Colonic mucosa (tissue), 4 donors: ENCODE measurements around the gene RGS8. TPM values are rescaled to one million over a fixed set of nuclear protein-coding genes. Genes with fewer than 3 reads are reported as not detected.

Experiments used
- DNase-seq: peaks from one replicate; pipeline ENCODE4 v3.0.0-alpha.2; 2020
- H3K27ac ChIP-seq: fragments of 200-600 bp; one replicate; pipeline ENCODE4 v1.8.0; 2021
- H3K27me3 ChIP-seq: fragments of 200-600 bp; one replicate; pipeline ENCODE4 v1.8.0; 2021
- H3K36me3 ChIP-seq: fragments of 200-600 bp; one replicate; pipeline ENCODE4 v1.8.0; 2021
- H3K4me1 ChIP-seq: fragments of 200-600 bp; one replicate; pipeline ENCODE4 v1.8.0; 2021; ENCODE audit warnings: mild to moderate bottlenecking
- H3K4me3 ChIP-seq: fragments of 200-600 bp; one replicate; pipeline ENCODE4 v1.8.0; 2021
- H3K9ac ChIP-seq, 2 donors: one replicate each; pipeline ENCODE4 v1.7.0; 2013; ENCODE audit warnings: control low read depth in 2 of 2, low read depth in 2 of 2, low read length in 2 of 2
- H3K9me3 ChIP-seq: fragments of 200-600 bp; one replicate; pipeline ENCODE4 v1.8.0; 2021
- intact Hi-C: fragments of 100-400 bp; cut with DNase I; formaldehyde crosslinking; loops from one replicate; pipeline ENCODE4 v1.14.1; 2022
- total RNA-seq, 2 donors: library from RNA; stranded (reverse); fragmentation: NEBNext Ultra II Directional in 1 of 2; extraction: Animal tissue kit (Norgen Biotek cat#: 25700) in 1 of 2; gene quantifications; one replicate each; pipeline ENCODE4 v1.2.1, GENCODE V29; 2021
- TF ChIP-seq, protein P1 (sequence below): fragments of 200-600 bp; IDR thresholded peaks from one replicate; pipeline ENCODE4 v1.8.0; 2022; ENCODE audit warnings: antibody characterized with exemption, mild to moderate bottlenecking
- donor health status: healthy.
- donor health status: DM: no; HTN: no; CAD: no.
- donor health status: DM: no; HTN: no; CAD: no.

RGS8 gene
- total RNA-seq, 2 donors from 2014 or later = not detected

DNA sequence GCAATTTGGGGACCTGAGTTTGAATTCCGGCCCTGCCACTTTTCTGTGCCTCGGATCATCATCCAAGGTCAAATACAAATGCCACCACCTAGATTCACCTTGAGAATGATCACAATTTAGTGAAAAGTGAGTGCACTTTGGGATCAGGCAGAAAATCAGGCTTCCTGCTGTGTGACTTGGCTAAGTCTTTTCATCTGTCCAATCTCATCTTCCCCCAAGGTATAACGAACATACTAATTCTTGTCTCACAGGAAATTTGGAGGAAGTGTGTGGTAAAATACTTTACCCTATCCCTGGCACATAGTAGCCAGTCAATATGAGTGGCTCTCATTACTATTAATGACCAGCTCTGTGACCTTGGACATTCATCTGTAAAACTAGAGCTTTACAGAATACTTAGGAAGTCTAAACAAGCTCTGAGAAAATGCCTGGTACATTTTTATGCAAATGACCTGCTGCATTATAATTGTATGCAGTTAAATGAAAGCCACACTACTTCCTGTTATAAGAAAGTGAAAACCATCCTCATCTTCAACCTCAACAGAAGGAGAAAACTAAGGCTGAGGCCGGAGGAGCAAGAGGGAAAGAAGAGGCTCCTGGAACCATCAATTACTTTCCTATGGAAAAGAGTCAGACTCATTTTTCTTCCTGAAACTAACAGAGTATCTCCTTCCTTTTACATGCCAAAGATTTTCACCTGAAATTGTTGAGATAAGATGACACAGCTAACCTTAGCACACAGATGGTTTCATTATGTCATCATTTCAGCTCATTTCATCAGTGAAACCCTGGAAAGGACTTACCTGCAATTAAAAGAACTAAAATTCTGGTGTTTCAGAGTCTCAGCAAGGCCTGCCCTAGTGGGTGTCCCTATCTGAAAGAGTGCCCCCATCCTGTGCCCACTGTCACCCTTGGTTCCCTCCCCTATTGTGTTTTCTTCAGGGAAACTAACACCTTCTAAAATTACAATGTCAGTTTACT is 32.6 kb upstream of the RGS8 start:
- Histone ChIP-seq H3K27me3 (no peaks in the 10 kb centered on the region), H3K4me3 (no peak overlapping the region), H3K4me1 (no peaks in the 10 kb centered on the region), H3K9me3 (no peaks in the 10 kb centered on the region), H3K36me3 (no peaks in the 10 kb centered on the region), H3K27ac (no peak overlapping the region), H3K9ac (no peak overlapping the region)
- DNase-seq = no peak
- TF ChIP-seq, protein P1, sequence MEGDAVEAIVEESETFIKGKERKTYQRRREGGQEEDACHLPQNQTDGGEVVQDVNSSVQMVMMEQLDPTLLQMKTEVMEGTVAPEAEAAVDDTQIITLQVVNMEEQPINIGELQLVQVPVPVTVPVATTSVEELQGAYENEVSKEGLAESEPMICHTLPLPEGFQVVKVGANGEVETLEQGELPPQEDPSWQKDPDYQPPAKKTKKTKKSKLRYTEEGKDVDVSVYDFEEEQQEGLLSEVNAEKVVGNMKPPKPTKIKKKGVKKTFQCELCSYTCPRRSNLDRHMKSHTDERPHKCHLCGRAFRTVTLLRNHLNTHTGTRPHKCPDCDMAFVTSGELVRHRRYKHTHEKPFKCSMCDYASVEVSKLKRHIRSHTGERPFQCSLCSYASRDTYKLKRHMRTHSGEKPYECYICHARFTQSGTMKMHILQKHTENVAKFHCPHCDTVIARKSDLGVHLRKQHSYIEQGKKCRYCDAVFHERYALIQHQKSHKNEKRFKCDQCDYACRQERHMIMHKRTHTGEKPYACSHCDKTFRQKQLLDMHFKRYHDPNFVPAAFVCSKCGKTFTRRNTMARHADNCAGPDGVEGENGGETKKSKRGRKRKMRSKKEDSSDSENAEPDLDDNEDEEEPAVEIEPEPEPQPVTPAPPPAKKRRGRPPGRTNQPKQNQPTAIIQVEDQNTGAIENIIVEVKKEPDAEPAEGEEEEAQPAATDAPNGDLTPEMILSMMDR = no peak
- intact Hi-C loops = no loop called here

DNA sequence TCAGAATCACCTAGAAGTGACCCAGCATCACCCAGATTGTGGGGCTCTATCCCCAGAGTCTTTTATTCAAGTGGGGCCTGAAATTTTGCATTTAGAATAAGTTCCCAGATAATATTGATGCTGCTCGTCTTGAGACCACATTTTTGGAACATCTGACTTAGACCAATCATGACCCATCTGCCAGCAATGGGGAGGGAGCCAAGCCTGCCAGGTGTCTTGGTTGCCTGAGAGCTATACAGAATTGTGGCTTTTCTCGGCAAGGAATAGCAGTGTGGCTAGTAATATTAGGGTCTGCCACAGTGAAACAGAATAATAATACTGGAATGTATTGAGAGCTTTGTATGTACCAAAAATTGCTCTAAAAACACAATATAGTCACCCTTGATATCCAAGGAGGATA is 31.1 kb upstream of the RGS8 start:
- intact Hi-C loops = no loop called here
- Histone ChIP-seq H3K27me3 (no peaks in the 10 kb centered on the region), H3K9ac (no peak overlapping the region), H3K4me3 (no peak overlapping the region), H3K4me1 (no peaks in the 10 kb centered on the region), H3K27ac (no peak overlapping the region), H3K36me3 (no peaks in the 10 kb centered on the region), H3K9me3 (no peaks in the 10 kb centered on the region)
- DNase-seq = no peak
- TF ChIP-seq, protein P1 = no peak

DNA sequence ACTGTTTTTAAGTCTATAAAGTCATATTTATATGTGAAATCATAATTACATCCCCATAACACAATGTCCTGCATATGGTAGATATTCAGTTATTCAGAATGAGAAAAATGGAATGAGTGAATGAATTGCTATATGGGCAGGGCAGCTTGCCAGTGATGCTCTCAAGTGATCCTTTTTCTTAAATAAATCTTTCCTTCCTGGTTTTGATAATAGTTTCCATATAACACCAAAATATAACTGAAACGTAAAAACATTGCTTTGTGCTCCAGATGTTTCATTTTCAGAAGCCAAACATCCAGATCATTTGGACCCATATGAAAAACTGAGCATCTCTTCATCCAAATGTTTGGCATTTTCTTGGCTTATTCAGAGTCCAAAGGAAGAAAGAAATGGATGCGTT is 30.2 kb upstream of the RGS8 start:
- H3K36me3 ChIP-seq = no peaks in the 10 kb centered on the region
- intact Hi-C loops = no loop called here
- H3K4me1 ChIP-seq = no peaks in the 10 kb centered on the region
- H3K9ac ChIP-seq = no peak overlapping the region
- no peak overlapping the region for H3K4me3 ChIP-seq
- no peak overlapping the region for H3K27ac ChIP-seq
- no peaks in the 10 kb centered on the region for H3K27me3 ChIP-seq
- DNase-seq = no peak
- no peaks in the 10 kb centered on the region for H3K9me3 ChIP-seq
- TF ChIP-seq, protein P1 = no peak

DNA sequence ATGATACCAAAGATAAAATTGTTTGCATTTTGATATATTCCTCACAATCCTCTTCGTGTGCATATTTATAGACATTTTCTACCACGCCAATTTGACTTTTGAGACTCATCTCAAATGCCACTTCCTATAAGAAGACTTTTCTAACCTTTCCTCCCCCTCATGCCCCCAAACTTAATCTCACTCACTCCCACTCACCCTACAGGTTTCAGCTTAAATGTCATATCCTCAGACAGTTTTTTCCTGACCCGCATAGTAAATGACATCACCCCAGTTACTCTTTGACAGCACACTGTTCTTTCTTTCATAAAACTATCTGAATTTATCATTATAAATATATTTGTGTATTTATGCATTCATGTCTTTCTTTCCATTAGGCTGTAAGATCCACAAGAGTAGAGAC is 29.6 kb upstream of the RGS8 start:
- H3K36me3 ChIP-seq = no peaks in the 10 kb centered on the region
- H3K4me1 ChIP-seq = no peaks in the 10 kb centered on the region
- no peak overlapping the region for H3K4me3 ChIP-seq
- intact Hi-C loops = no loop called here
- H3K9ac ChIP-seq = no peak overlapping the region
- H3K9me3 ChIP-seq = no peaks in the 10 kb centered on the region
- H3K27me3 ChIP-seq = no peaks in the 10 kb centered on the region
- no peak for DNase-seq
- no peak overlapping the region for H3K27ac ChIP-seq
- TF ChIP-seq, protein P1 = no peak

DNA sequence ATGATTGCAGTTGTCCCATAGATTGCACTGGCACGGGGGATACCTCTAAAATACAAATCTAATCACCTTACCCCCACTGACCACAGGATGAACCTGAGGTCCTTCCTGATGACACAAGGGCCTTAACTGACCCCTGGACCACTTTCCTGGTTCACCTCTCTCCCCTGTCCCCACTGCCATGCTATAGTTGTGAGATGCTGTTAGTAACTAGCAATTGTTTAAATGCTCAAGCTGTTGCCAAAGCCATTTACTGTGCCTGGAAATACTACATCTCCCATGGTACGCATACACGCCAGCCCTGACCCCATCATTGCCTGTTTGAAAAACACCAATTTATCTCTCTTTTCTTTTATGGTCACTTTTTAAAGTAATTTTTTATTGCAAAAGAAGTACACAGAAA is 29.1 kb upstream of the RGS8 start:
- H3K27me3 ChIP-seq = no peaks in the 10 kb centered on the region
- H3K4me3 ChIP-seq = no peak overlapping the region
- no peak overlapping the region for H3K9ac ChIP-seq
- no peaks in the 10 kb centered on the region for H3K4me1 ChIP-seq
- TF ChIP-seq, protein P1 = no peak
- no peaks in the 10 kb centered on the region for H3K9me3 ChIP-seq
- no peak for DNase-seq
- H3K27ac ChIP-seq = no peak overlapping the region
- intact Hi-C loops = no loop called here
- H3K36me3 ChIP-seq = no peaks in the 10 kb centered on the region
